Mesenchymal stem cell (in vitro differentiated cells and primary cell): Measurements from ENCODE around the gene ADAMTS8.
A peak's percentile ranks its signal among the peaks of the same experiment; 100 is the strongest.

Experiments
- DNase-seq: peaks from one replicate; pipeline ENCODE4 v3.0.0-alpha.2; 2013
- H2AFZ ChIP-seq: one replicate; pipeline ENCODE4 v1.6.1; 2013; ENCODE audit warnings: low read depth, mild to moderate bottlenecking, control low read depth, inconsistent platforms, low read length, moderate library complexity
- H2AK5ac ChIP-seq: 2 replicates; pipeline ENCODE4 v1.6.1; 2013; ENCODE audit warnings: low read length, moderate library complexity, mild to moderate bottlenecking, inconsistent platforms; ENCODE audit not compliant: severe bottlenecking
- H2BK120ac ChIP-seq: one replicate; pipeline ENCODE4 v1.6.1; 2013; ENCODE audit warnings: low read depth, mild to moderate bottlenecking, inconsistent platforms, low read length, moderate library complexity
- H2BK12ac ChIP-seq, 2 experiments: one replicate each; pipeline ENCODE4 v1.6.1; 2013; ENCODE audit warnings: inconsistent platforms in 2 of 2, low read length in 2 of 2, mild to moderate bottlenecking in 2 of 2, moderate library complexity in 2 of 2, control low read depth in 1 of 2
- H2BK15ac ChIP-seq: one replicate; pipeline ENCODE4 v1.6.1; 2013; ENCODE audit warnings: mild to moderate bottlenecking, low read depth, inconsistent platforms; ENCODE audit not compliant: poor library complexity, severe bottlenecking
- H2BK5ac ChIP-seq: 2 replicates; pipeline ENCODE4 v1.6.1; 2013; ENCODE audit warnings: low read depth, mild to moderate bottlenecking, low read length, control low read depth, inconsistent platforms; ENCODE audit not compliant: poor library complexity, severe bottlenecking
- H3K14ac ChIP-seq, 2 experiments: one replicate each; pipeline ENCODE4 v1.6.1; 2013; ENCODE audit warnings: inconsistent platforms in 2 of 2, low read length in 2 of 2, control low read depth in 1 of 2, mild to moderate bottlenecking in 1 of 2, moderate library complexity in 1 of 2
- H3K18ac ChIP-seq, 2 experiments: one replicate each; pipeline ENCODE4 v1.6.1; 2013; ENCODE audit warnings: inconsistent platforms in 2 of 2, low read length in 2 of 2, control low read depth in 1 of 2, low read depth in 1 of 2, mild to moderate bottlenecking in 1 of 2
- H3K23ac ChIP-seq, 2 experiments: one replicate each; pipeline ENCODE4 v1.6.1; 2013; ENCODE audit warnings: inconsistent platforms in 2 of 2, low read length in 2 of 2, mild to moderate bottlenecking in 2 of 2, moderate library complexity in 2 of 2, control low read depth in 1 of 2
- H3K27ac ChIP-seq: 2 replicates; pipeline ENCODE4 v1.5.1; 2013; ENCODE audit warnings: mild to moderate bottlenecking, moderate library complexity, low read length, control low read depth, inconsistent platforms; ENCODE audit not compliant: poor library complexity, severe bottlenecking
- H3K27me3 ChIP-seq, 2 experiments: 2 replicates each; pipeline versions ENCODE4 v1.6.1 to v1.7.0; 2013; ENCODE audit warnings: low read length in 2 of 2, mild to moderate bottlenecking in 2 of 2, moderate library complexity in 2 of 2, control low read depth in 1 of 2, inconsistent platforms in 1 of 2; ENCODE audit not compliant: control insufficient read depth in 1 of 2, insufficient read depth in 1 of 2
- H3K36me3 ChIP-seq, 2 experiments: 2 replicates each; pipeline versions ENCODE4 v1.6.1 to v1.7.0; 2013; ENCODE audit warnings: low read length in 2 of 2, control low read depth in 1 of 2, inconsistent platforms in 1 of 2, low read depth in 1 of 2, mild to moderate bottlenecking in 1 of 2; ENCODE audit not compliant: insufficient read depth in 2 of 2, control insufficient read depth in 1 of 2
- H3K4ac ChIP-seq, 2 experiments: one replicate each; pipeline ENCODE4 v1.6.1; 2013; ENCODE audit warnings: inconsistent platforms in 2 of 2, low read length in 2 of 2, mild to moderate bottlenecking in 2 of 2, moderate library complexity in 2 of 2, control low read depth in 1 of 2, low read depth in 1 of 2
- H3K4me1 ChIP-seq: 2 replicates; pipeline ENCODE4 v1.6.1; 2013; ENCODE audit warnings: low read depth, low read length, control low read depth; ENCODE audit not compliant: control insufficient read depth, insufficient read depth
- H3K4me2 ChIP-seq: 2 replicates; pipeline ENCODE4 v1.6.1; 2013; ENCODE audit warnings: low read length, mild to moderate bottlenecking, inconsistent platforms; ENCODE audit not compliant: poor library complexity, severe bottlenecking
- H3K4me3 ChIP-seq, 2 experiments: 2 replicates each; pipeline versions ENCODE4 v1.5.1 to v1.7.0; 2013; ENCODE audit warnings: low read length in 2 of 2, mild to moderate bottlenecking in 2 of 2, control low read depth in 1 of 2, low read depth in 1 of 2; ENCODE audit not compliant: insufficient read depth in 1 of 2
- H3K79me1 ChIP-seq: replicated peaks from 2 replicates; pipeline ENCODE4 v1.6.1; 2013; ENCODE audit warnings: mild to moderate bottlenecking, control low read depth, low read length, inconsistent platforms; ENCODE audit not compliant: poor library complexity, severe bottlenecking
- H3K9ac ChIP-seq: 2 replicates; pipeline ENCODE4 v1.7.0; 2013; ENCODE audit warnings: mild to moderate bottlenecking, low read length, moderate library complexity
- H3K9me3 ChIP-seq: 2 replicates; pipeline ENCODE4 v1.7.0; 2013; ENCODE audit warnings: mild to moderate bottlenecking, low read length; ENCODE audit not compliant: control insufficient read depth
- H4K8ac ChIP-seq: one replicate; pipeline ENCODE4 v1.6.1; 2013; ENCODE audit warnings: inconsistent platforms, mild to moderate bottlenecking, low read length, moderate library complexity
- H4K91ac ChIP-seq: one replicate; pipeline ENCODE4 v1.6.1; 2013; ENCODE audit warnings: mild to moderate bottlenecking, low read length, inconsistent platforms
- WGBS: methylation state at CpG from one replicate; pipeline ENCODE4 v1.1.7; 2013; ENCODE audit warnings: mixed read lengths; 5-methylcytosine and 5-hydroxymethylcytosine counted together

Gene ADAMTS8

DNA sequence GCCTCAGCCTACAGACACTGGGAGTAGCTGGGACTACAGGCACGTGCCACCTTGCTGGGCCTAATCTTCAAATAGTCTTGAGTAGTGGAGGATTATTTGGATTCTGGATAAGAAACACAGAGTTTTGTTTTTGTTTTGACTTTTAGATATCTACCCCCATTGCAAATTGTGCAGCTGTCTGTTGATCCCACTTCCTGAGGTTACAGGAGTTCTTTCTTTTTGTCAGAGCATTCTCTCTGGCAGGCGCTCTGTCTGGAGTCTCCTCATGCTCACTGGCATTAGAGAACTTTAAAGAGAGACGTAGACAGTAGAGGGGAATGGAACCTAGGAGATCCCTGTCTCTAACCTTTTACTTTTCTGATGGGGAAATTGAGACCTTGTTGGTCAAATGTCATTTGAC, 7.8 kb upstream of the ADAMTS8 start:
- Histone ChIP-seq H3K4me3 (no peak overlapping the region), H3K27ac (no peak overlapping the region), H2BK120ac (no peak overlapping the region), H3K9ac (no peak overlapping the region), H3K27me3 (peaks cover 0 to 4% of the 10 kb centered on the region in 2 experiments), H2AK5ac (no peak overlapping the region), H4K8ac (no peak overlapping the region), H3K4me2 (no peak overlapping the region), H3K23ac (no peak overlapping the region), H2BK15ac (no peak overlapping the region), H3K18ac (peak overlapping the region in 1 of 2 experiments; percentile 63), H2BK12ac (peak overlapping the region in 1 of 2 experiments; percentile 94), H3K36me3 (no peaks in the 10 kb centered on the region), H2AFZ (no peak overlapping the region), H3K4ac (no peak overlapping the region), H3K9me3 (no peaks in the 10 kb centered on the region), H2BK5ac (no peak overlapping the region), H4K91ac (no peak overlapping the region), H3K4me1 (peaks cover 1% of the 10 kb centered on the region), H3K79me1 (no peaks in the 10 kb centered on the region), H3K14ac (no peak overlapping the region)
- DNase-seq, result no peak
- WGBS, result 83% methylated on average over 2 of the region's 3 CpGs

- Histone ChIP-seq H4K91ac (no peak overlapping the region), H3K27ac (no peak overlapping the region), H3K4ac (no peak overlapping the region), H3K18ac (no peak overlapping the region), H3K4me2 (no peak overlapping the region), H3K79me1 (no peaks in the 10 kb centered on the region), H3K9me3 (no peaks in the 10 kb centered on the region), H3K23ac (no peak overlapping the region), H2BK12ac (no peak overlapping the region), H3K36me3 (no peaks in the 10 kb centered on the region), H2BK5ac (no peak overlapping the region), H3K9ac (peak overlapping the region; percentile 92), H4K8ac (no peak overlapping the region), H3K4me3 (peak overlapping the region in 1 of 2 experiments; percentile 81), H3K27me3 (peaks cover 1 to 6% of the 10 kb centered on the region in 2 experiments), H2AFZ (no peak overlapping the region), H2AK5ac (no peak overlapping the region), H3K14ac (no peak overlapping the region), H2BK120ac (no peak overlapping the region), H3K4me1 (peaks cover 1% of the 10 kb centered on the region), H2BK15ac (no peak overlapping the region)
- 45% methylated on average over 3 of the region's 4 CpGs for WGBS
- no peak for DNase-seq
These were observed 7.3 kb upstream of the ADAMTS8 start for GRCh38 chr11:130435671-130436070.

DNA sequence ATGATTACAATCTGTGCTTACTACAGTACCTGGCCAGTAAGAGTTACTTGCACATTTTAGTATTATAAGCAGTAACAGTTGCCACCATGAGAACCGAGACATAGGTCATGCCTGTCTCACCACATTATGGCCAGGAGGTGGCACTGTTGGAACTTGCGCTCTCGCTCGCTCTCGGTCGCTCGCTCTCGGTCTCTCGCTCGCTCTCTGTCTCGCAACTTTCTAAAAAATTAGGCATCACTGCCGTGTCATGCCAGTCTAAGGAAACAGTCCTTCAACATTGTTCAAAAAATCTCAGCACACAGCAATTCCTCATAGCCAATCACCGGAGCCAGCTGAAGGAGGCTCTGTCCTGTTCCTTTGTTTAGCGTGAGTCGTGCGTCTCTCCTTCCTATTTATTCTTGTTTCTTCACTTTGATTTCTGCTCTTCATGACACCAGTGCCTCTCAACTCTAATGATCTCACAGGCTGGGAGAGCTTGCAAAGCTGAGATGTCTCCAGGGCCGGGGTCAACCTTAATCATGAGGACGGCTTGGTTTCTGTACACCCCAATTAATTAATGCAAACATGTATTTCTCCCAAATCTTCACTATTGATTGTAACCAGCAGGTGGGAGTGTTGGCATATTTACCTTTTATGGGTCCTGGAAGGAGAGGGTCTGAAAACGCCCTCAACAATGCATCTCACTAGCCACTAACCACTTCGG, 6.3 kb upstream of the ADAMTS8 start:
- H2AFZ ChIP-seq, result no peak overlapping the region
- peak overlapping the region in 1 of 2 experiments; percentile 80 for H3K18ac ChIP-seq
- no peak overlapping the region for H3K4ac ChIP-seq
- peak overlapping the region; percentile 92 for H3K9ac ChIP-seq
- H2AK5ac ChIP-seq, result no peak overlapping the region
- no peak overlapping the region for H3K23ac ChIP-seq
- H3K4me2 ChIP-seq, result peak overlapping the region; percentile 83
- no peaks in the 10 kb centered on the region for H3K36me3 ChIP-seq
- H3K14ac ChIP-seq, result peak overlapping the region in 1 of 2 experiments; percentile 93
- H3K9me3 ChIP-seq, result no peaks in the 10 kb centered on the region
- H3K27ac ChIP-seq, result peak overlapping the region; percentile 66
- H3K79me1 ChIP-seq, result no peaks in the 10 kb centered on the region
- peak overlapping the region in 1 of 2 experiments; percentile 60 for H2BK12ac ChIP-seq
- peaks cover 11 to 16% of the 10 kb centered on the region in 2 experiments for H3K27me3 ChIP-seq
- no peak overlapping the region for H2BK15ac ChIP-seq
- under 1% methylated on average over 17 of the region's 20 CpGs for WGBS
- peak overlapping the region; percentile 85 for H2BK5ac ChIP-seq
- no peak overlapping the region for H4K91ac ChIP-seq
- peak overlapping the region; percentile 29 to 81 for H3K4me3 ChIP-seq
- DNase-seq, result peak; percentile 84
- H4K8ac ChIP-seq, result peak overlapping the region; percentile 16
- H2BK120ac ChIP-seq, result no peak overlapping the region
- peaks cover 1% of the 10 kb centered on the region for H3K4me1 ChIP-seq

GRCh38 chr11:130433357-130433756, 4.9 kb upstream of the ADAMTS8 start:
- no peak overlapping the region for H2BK120ac ChIP-seq
- H2AK5ac ChIP-seq, result no peak overlapping the region
- H4K91ac ChIP-seq, result no peak overlapping the region
- H3K4me3 ChIP-seq, result no peak overlapping the region
- H3K4me1 ChIP-seq, result peaks cover 5% of the 10 kb centered on the region
- no peak overlapping the region for H2BK15ac ChIP-seq
- DNase-seq, result peak; percentile 58
- peaks cover 24 to 25% of the 10 kb centered on the region in 2 experiments for H3K27me3 ChIP-seq
- no peaks in the 10 kb centered on the region for H3K79me1 ChIP-seq
- no peaks in the 10 kb centered on the region for H3K36me3 ChIP-seq
- no peaks in the 10 kb centered on the region for H3K9me3 ChIP-seq
- no peak overlapping the region for H2BK12ac ChIP-seq
- no peak overlapping the region for H3K23ac ChIP-seq
- no peak overlapping the region for H3K9ac ChIP-seq
- H3K18ac ChIP-seq, result no peak overlapping the region
- H2AFZ ChIP-seq, result no peak overlapping the region
- no peak overlapping the region for H3K14ac ChIP-seq
- no peak overlapping the region for H2BK5ac ChIP-seq
- WGBS, result 55% methylated on average over 4 of the region's 4 CpGs
- no peak overlapping the region for H3K4me2 ChIP-seq
- no peak overlapping the region for H4K8ac ChIP-seq
- H3K27ac ChIP-seq, result no peak overlapping the region
- H3K4ac ChIP-seq, result no peak overlapping the region
